GM12878 (cell line): ENCODE measurements around the gene SIK3. TPM values are rescaled to one million over a fixed set of nuclear protein-coding genes. Genes with fewer than 3 reads are reported as not detected.

Experiments used
- ATAC-seq: fragments of 200-7000 bp; cut with Tn5 transposase; 3 replicates; pipeline ENCODE4 v1.9.1; 2020; ENCODE audit warnings: mild to moderate bottlenecking, moderate library complexity
- BruUV-seq: library from RNA; stranded (reverse); fragments of 400-500 nt; replicated peaks from 2 replicates; lab custom pipeline; 2021; lab: Mats Ljungman, UMichigan
- CTCF ChIA-PET: fragments of 300-600 bp; sonication (Branson Sonifier 250); formaldehyde crosslinking; extraction: SDS; loops from one replicate; lab custom pipeline; 2021; ENCODE audit warnings: inconsistent platforms; lab: Yijun Ruan, JAX
- POLR2A ChIA-PET: fragments of 350-600 bp; formaldehyde crosslinking; extraction: SDS; loops from one replicate; lab custom pipeline; 2021; ENCODE audit warnings: inconsistent platforms; lab: Charles Lee
- RAD21 ChIA-PET: fragments of 300-600 bp; sonication (Branson Sonifier 250); formaldehyde crosslinking; loops from one replicate; lab custom pipeline; 2023; ENCODE audit warnings: antibody characterized with exemption; ENCODE audit not compliant: unreplicated experiment; lab: Charles Lee
- SMC1A ChIA-PET: fragments of 300-600 bp; sonication (Branson Sonifier 250); formaldehyde crosslinking; loops from one replicate; lab custom pipeline; 2023; ENCODE audit not compliant: unreplicated experiment, uncharacterized antibody; lab: Charles Lee
- DNase-seq: peaks from one replicate; pipeline ENCODE4 v3.0.0-alpha.2; 2011; ENCODE audit warnings: low read depth, low spot score
- FAIRE-seq: peaks from 3 replicates; lab custom pipeline; 2011; peaks lifted over from hg19 to GRCh38; lab: Jason Lieb, UNC
- H2AFZ ChIP-seq: 2 replicates; pipeline ENCODE4 v1.6.0; 2011; ENCODE audit warnings: low read depth, low read length, control low read depth; ENCODE audit not compliant: control insufficient read depth
- H3K27ac ChIP-seq: 2 replicates; pipeline ENCODE4 v1.5.1; 2011; ENCODE audit warnings: control low read depth; ENCODE audit not compliant: control insufficient read depth, insufficient read depth
- H3K27me3 ChIP-seq, 2 experiments: replicated peaks in 1 of 2; 2 replicates each; pipeline versions ENCODE4 v1.6.0 to v1.6.1; 2011; ENCODE audit warnings: low read length in 1 of 2; ENCODE audit not compliant: control insufficient read depth in 2 of 2, insufficient read depth in 2 of 2
- H3K36me3 ChIP-seq, 2 experiments: 2 replicates each; pipeline ENCODE4 v1.5.1; 2011; ENCODE audit warnings: low read length in 1 of 2; ENCODE audit not compliant: control insufficient read depth in 2 of 2, insufficient read depth in 2 of 2
- H3K4me1 ChIP-seq: 2 replicates; pipeline ENCODE4 v1.6.1; 2011; ENCODE audit warnings: mild to moderate bottlenecking, low read length, moderate library complexity, mixed read lengths; ENCODE audit not compliant: control insufficient read depth, insufficient read depth
- H3K4me2 ChIP-seq: 2 replicates; pipeline ENCODE4 v1.6.0; 2011; ENCODE audit warnings: control low read depth; ENCODE audit not compliant: control insufficient read depth, insufficient read depth
- H3K4me3 ChIP-seq: fragments of 200-600 bp; sonication (generic); 2 replicates; pipeline ENCODE4 v1.5.1; 2016
- H3K79me2 ChIP-seq: 2 replicates; pipeline ENCODE4 v1.6.0; 2011; ENCODE audit warnings: low read length; ENCODE audit not compliant: control insufficient read depth, insufficient read depth
- H3K9ac ChIP-seq: 2 replicates; pipeline ENCODE4 v1.8.0; 2011; ENCODE audit warnings: low read length, control low read depth, mixed read lengths; ENCODE audit not compliant: control insufficient read depth, insufficient read depth
- H3K9me3 ChIP-seq: replicated peaks from 3 replicates; pipeline ENCODE4 v1.5.1; 2011; ENCODE audit warnings: mild to moderate bottlenecking, low read length; ENCODE audit not compliant: control insufficient read depth, insufficient read depth
- H4K20me1 ChIP-seq: 2 replicates; pipeline ENCODE4 v1.6.0; 2011; ENCODE audit not compliant: control insufficient read depth, insufficient read depth
- CBX5 ChIP-seq: sonication (generic); IDR thresholded peaks from 2 replicates; pipeline ENCODE4 v1.6.1; 2016; ENCODE audit warnings: low read depth, moderate library complexity, mild to moderate bottlenecking, inconsistent platforms
- E4F1 ChIP-seq: fragments of 450-650 bp; IDR thresholded peaks from 2 replicates; pipeline ENCODE4 v1.6.1; 2018; ENCODE audit warnings: borderline replicate concordance, mild to moderate bottlenecking; ENCODE audit not compliant: partially characterized antibody
- IRF3 ChIP-seq: fragments of 450-650 bp; IDR thresholded peaks from 2 replicates; pipeline ENCODE4 v1.6.1; 2014; ENCODE audit warnings: mild to moderate bottlenecking
- NFIC ChIP-seq: IDR thresholded peaks from 2 replicates; pipeline ENCODE4 v1.6.1; 2012; ENCODE audit warnings: low read depth, mild to moderate bottlenecking, inconsistent platforms, low read length, moderate library complexity
- PBX3 ChIP-seq: IDR thresholded peaks from 2 replicates; pipeline ENCODE4 v1.6.1; 2011; ENCODE audit warnings: mild to moderate bottlenecking, low read depth, low read length, moderate library complexity; ENCODE audit not compliant: insufficient replicate concordance
- PKNOX1 ChIP-seq: fragments of 450-650 bp; IDR thresholded peaks from 2 replicates; pipeline ENCODE4 v1.6.1; 2016; ENCODE audit warnings: mild to moderate bottlenecking
- POLR2AphosphoS2 ChIP-seq: IDR thresholded peaks from 2 replicates; pipeline ENCODE4 v1.6.1; 2011; ENCODE audit warnings: low read depth, mild to moderate bottlenecking, low read length, improper control_type of control experiment, moderate library complexity
- SP1 ChIP-seq: IDR thresholded peaks from one replicate; pipeline ENCODE4 v1.6.1; 2011; ENCODE audit warnings: low read depth, low read length
- SRF ChIP-seq, 2 experiments: IDR thresholded peaks; 2 replicates each; pipeline ENCODE4 v1.6.1; 2011; ENCODE audit warnings: low read depth in 2 of 2, low read length in 2 of 2, mild to moderate bottlenecking in 1 of 2, moderate library complexity in 1 of 2
- TAF1 ChIP-seq: IDR thresholded peaks from 2 replicates; pipeline ENCODE4 v1.6.1; 2011; ENCODE audit warnings: mild to moderate bottlenecking, low read depth, low read length, borderline replicate concordance
- WGBS: methylation state at CpG from one replicate; pipeline ENCODE4 v1.1.6; 2016; ENCODE audit warnings: low lambda C conversion rate; ENCODE audit not compliant: insufficient replicate concordance, insufficient coverage; ENCODE audit errors: missing lambda C conversion rate; 5-methylcytosine and 5-hydroxymethylcytosine counted together
- in situ Hi-C: fragments of 300-500 bp; cut with MboI; formaldehyde crosslinking; loops from 9 replicates; pipeline ENCODE4 v1.14.3; 2018; ENCODE audit warnings: mixed read lengths
- intact Hi-C: fragments of 100-400 bp; cut with micrococcal nuclease; formaldehyde crosslinking; loops from one replicate; pipeline ENCODE4 v1.14.2; 2022; ENCODE audit not compliant: unreplicated experiment
- polyA plus RNA-seq, 11 experiments: library from polyadenylated mRNA; depleted of rRNA in 4 of 11; unstranded in 6 of 11; stranded (reverse) in 5 of 11; fragments of >200 nt; fragmentation: Nextera tagmentation in 4 of 11; fragmentation: Illumina TruSeq in 1 of 11; extraction: Ambion mirVana in 4 of 11; extraction: Trizol in 1 of 11; gene quantifications; 1 replicate in 1 of 11; 2 replicates in 10 of 11; pipeline versions ENCODE4 v1.2.1 to v1.2.3, GENCODE V29; 2011 to 2016; ENCODE audit warnings: inconsistent platforms in 2 of 11, missing spikeins in 2 of 11, low read depth in 1 of 11
- total RNA-seq, 4 experiments: library from RNA; depleted of rRNA in 3 of 4; stranded (reverse); fragments of >200 nt in 3 of 4; fragmentation: Illumina TruSeq in 1 of 4; extraction: Trizol in 1 of 4; gene quantifications; 2 replicates each; pipeline versions ENCODE4 v1.2.1 to v1.2.3, GENCODE V29; 2013 to 2021

Gene SIK3
- total and polyA plus RNA-seq, 10 of the 15 experiments (the other 5 are each of a cell fraction or from before 2014, with no cell fraction given), result 2.5 to 31.9 (median 11.1) TPM

GRCh38 chr11:116970485-116971292, 127.5 kb downstream of the SIK3 start:
- Histone ChIP-seq H3K9me3 (no peaks in the 10 kb centered on the region), H3K79me2 (no peaks in the 10 kb centered on the region), H3K4me1 (no peaks in the 10 kb centered on the region), H3K27ac (no peak overlapping the region), H3K27me3 (no peaks in the 10 kb centered on the region), H4K20me1 (no peaks in the 10 kb centered on the region), H2AFZ (no peak overlapping the region), H3K4me2 (no peak overlapping the region), H3K4me3 (no peak overlapping the region), H3K9ac (no peak overlapping the region), H3K36me3 (no peaks in the 10 kb centered on the region; a peak in 1 of 4 replicates)
- FAIRE-seq, result no peak
- no peak for ATAC-seq
- DNase-seq, result no peak
- ChIA-PET CTCF (interaction anchor here (0.8 kb wide), 1 partner anchor 177 kb away, joined by 3 read pairs; no protein-coding TSS in a partner anchor), RAD21 (no interaction called here), SMC1A (interaction anchor here (0.9 to 1.7 kb wide), 3 partner anchors 12 to 41 kb away, joined by 3 to 5 read pairs (median 4); no protein-coding TSS in a partner anchor), POLR2A (no interaction called here)
- BruUV-seq, result no TSS peak
- in situ Hi-C loops (no loop called here), intact Hi-C loops (no loop called here)
- WGBS, result 92% methylated on average over 6 of the region's 6 CpGs
- no peak for TF ChIP-seq E4F1
- TF ChIP-seq PKNOX1, result no peak
- no peak for TF ChIP-seq NFIC
- TF ChIP-seq TAF1, result no peak
- TF ChIP-seq SP1, result no peak
- no peak for TF ChIP-seq PBX3
- TF ChIP-seq IRF3, result no peak
- no peak for TF ChIP-seq SRF (IDR thresholded peaks at IDR 0.05; ENCODE audit: low read depth in 2 of 2, low read length in 2 of 2)
- TF ChIP-seq CBX5, result no peak
- no peak for TF ChIP-seq POLR2AphosphoS2
